NCI-H2171 (cell line): Measurements from ENCODE around the gene WHRN.

Experiments
- DNase-seq: peaks from one replicate; lab custom pipeline; 2025; lab: John Stamatoyannopoulos, UW

WHRN gene

DNA sequence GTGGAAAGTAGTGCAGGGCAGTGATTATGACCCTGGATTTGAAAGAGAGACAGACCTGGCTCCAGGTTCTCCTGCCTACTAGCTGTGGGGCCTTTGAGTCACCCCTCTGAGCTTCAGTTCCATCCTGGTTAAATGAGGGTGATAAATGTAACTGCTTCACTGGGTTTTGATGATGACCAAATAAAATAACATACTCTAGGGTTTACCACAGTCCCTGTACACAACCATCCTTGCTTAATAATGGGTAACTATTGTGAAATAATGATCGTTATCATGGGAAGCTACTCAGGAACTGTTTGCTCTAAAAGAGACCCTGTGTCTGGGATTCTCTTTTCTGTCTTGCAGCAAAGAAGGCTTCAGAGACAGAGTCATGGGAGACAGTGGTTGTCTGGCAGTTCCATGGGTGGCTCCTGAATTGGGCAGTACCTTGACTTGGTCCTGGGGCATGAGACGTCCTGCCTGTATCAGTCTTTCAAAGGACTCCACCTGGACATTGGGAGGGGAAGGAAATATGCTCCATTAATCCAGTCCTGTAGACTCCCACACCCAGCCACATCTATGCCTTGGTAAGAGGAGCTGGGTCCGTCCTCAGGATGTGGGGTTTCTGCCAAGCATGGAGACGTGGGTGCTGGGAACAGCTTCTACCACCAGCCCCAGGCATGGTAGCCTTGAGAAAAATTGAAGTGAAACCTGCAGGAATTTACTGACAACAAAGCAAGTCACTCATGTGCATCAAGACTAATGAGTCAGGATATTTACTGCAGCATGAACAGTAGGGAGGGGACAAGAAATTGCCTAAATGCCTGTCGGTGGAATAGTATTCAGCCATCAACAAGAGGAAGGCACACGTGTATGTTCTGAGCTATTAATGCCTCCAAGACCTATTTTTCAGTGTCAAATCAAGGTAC is 140.9 kb downstream of the WHRN start:
- DNase-seq = no peak

DNA sequence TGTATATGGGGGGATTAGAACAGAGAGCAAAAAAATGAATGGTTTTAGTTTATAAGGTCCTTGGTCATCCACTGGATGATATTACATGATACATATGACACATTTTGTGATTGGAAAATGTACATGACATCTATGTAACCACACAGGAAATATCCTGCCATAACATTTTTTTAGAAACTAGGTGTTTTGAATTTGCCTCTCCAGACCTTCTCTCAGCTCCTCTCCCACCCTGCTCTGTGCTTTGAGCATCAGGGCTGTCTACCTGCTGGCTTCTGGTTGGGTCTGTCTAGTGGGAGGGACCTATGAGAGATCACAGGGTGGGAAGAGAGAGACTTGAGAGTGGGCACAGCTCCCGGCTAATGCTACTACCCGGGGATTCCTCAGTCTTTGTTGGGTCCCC is 141.8 kb downstream of the WHRN start:
- no peak for DNase-seq

DNA sequence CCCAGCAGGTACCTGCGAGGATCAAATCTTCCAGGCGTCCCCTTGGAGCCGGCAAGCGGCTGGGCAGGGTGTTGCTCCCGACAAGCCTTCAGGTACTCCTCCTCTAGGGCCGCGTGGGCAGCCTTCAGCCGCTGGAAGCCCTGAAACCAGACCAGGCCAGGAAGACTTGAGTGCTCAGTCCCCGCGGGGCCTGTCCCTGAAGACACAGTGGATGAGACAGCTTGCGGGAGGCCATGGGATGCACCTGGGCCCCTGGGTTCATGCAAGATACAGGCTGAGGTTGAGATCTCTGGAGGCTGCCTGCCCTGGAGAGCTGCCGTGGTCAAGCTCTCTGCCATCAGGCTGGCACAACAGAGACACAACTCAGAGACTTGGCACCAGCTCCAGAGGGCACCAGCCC is 142.9 kb downstream of the WHRN start:
- DNase-seq = no peak

DNA sequence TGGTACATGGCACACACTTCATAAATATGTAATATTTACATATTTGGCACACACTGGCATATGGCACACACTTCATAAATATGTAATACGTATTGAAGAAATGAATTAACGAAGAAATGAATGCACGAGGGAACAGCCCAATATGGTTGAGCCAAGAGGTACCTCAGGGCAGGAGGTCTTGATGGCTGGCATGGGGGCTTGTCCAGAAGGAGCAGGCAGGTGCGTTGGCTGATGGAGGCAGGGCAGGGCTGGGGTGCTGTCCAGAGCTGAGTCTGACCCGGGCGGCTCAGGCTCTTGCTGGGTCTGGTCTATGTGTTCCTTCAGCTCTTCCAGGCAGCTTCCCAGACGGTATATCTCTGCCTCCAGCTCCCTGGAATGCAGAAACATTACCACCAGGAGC is 143.7 kb downstream of the WHRN start:
- no peak for DNase-seq

DNA sequence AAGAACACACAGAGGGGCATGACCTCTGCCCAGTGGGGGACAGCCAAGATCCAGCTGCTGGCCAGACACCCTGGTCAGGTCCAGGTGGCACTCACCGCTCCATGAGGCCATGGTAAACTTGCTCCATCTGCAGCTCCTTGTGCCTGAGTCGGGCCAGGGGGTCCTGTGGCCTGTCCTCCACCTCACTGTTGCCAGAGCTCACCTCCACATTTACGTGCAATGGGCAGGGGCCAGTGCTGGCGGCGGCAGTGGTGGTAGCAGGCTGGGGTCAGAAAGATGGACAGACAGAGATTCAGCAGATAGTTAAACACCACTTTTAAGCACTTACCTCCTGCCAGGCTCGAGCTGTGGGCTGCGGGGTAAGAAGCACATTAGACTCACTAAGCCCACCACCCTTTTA is 145.5 kb downstream of the WHRN start:
- DNase-seq = no peak

DNA sequence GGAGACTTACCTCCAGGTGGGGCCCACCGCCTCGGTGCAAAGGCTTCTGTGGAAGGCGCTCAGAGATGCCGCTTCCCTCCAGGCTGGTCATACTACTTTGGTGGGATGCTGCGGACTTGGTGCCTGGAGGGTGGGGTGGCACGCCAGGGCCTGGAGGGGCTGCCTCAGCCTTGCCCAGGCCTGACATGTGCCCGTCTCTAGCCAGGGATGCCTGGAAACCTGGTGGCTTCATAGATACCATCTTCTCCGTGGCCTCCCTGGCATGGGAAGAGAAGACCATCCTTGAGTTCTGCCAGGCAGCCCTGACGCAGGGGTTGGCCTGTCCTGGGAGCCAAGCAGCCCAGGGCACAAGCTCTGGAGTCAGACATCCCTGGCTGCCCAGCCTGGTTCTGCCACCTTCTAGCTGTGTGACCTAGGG is 147.4 kb downstream of the WHRN start:
- DNase-seq = no peak

DNA sequence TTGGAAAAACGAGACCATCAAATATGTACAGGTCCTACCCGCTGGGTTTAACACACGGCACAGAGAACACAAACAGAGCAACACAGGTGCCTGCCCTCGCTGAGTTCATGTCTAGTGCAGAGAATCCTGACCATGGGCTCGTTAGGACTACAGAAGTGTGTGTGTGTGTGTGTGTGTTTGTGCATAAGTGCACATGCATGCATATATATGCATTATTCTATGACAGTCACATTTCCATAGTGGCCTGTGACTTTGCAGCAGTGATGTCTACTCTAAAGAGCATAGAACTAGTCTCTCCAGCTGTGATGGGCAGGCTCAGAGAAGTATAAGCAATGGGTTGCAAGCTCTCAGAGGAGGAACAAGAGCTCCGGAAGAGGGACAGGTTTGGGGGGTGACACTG is 147.9 kb downstream of the WHRN start:
- DNase-seq = no peak

DNA sequence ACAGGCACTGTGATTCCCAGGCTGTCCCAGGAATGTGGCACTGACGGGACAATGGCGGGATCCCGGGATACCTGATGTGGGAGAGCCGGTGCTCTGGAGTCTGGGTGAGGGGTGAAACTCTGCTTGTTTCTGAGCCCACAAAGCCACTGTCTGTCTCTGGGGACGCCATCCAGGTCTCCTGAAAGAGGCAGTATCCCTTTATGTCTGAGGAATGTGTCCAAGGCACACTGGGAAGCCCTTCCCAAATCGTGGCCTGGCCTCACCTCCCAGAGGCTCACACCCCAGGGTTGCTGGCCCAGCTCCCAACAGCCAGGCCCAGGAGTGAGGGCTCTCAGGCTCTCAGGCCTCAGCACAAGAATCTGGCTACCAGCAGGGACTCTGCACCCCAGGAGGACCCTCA is 148.5 kb downstream of the WHRN start:
- no peak for DNase-seq

DNA sequence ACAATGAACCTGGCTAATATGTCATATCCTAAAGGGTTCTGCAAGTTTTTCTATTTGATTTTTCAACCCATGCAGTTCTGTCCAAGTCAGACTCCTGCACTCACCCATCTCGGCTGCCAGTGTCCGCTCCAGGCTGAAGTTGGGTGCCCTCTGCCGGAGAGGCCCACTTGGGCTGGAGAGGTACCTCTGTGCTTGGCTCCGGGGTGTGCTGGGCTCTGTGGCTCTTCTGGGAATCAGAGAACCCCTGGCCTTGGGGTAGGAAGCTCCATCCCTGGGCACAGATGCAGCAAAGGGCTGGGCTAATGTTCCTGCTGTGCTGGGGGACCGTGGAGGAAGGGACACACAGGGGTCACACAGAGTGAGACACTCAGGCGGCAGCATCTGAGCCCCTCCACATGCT is 149.5 kb downstream of the WHRN start:
- no peak for DNase-seq
